ENCODE results near the gene MYL10. TPM values are rescaled to one million over a fixed set of nuclear protein-coding genes. Genes with fewer than 3 reads are reported as not detected.

The MYL10 gene
- total and polyA plus RNA-seq, 2 of the 8 experiments (the other 6 are each of a cell fraction or from before 2014, with no cell fraction given) = 0.18 TPM; not detected in 1

DNA sequence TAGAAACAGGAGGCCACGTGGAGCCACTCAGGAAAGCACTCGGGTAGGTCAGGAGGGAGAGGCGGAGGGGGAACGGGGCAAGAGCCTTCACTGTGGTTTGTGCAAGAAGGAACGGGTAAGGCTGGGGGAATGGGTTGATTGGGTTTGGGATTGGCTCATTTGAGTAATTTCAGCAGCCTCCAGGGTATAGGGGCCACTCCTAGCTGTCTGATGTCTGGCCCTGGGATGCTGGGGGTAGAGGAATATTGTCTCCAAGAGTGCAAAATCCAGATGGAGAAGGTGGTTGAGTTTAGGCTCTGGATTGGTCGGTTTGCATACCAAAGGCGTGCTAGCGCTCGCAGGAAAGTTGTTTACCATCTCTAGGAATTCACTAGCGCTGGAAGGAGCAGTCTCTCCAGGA is 47.2 kb downstream of the MYL10 start (continued):
- TF ChIP-seq JUN (IDR thresholded peaks at IDR 0.05; ENCODE audit: low read depth, low read length) (no peak), SIX5 (IDR thresholded peaks at IDR 0.05; ENCODE audit: low read depth, low read length) (no peak), GTF2F1 (IDR thresholded peaks at IDR 0.05; ENCODE audit: borderline replicate concordance, low read depth, low read length) (no peak), RNF2 (IDR thresholded peaks at IDR 0.05; ENCODE audit: borderline replicate concordance, low read depth, low read length, missing control alignments, poor library complexity, severe bottlenecking) (no peak), ZNF274 (IDR thresholded peaks at IDR 0.05; ENCODE audit: borderline replicate concordance, extremely low read depth, low read length) (no peak), TAF1 (IDR thresholded peaks at IDR 0.05; ENCODE audit: low read depth, low read length) (no peak)
